GM18868 (cell line): ENCODE data around the gene HLCS.
"Not testable (repeated sequence)": the region's sequence is repeated elsewhere in the genome, so short reads cannot be mapped to it uniquely, and the experiment has no call there.

ENCODE experiments used
- ATAC-seq: cut with Tn5 transposase; IDR thresholded peaks from one replicate; pipeline ENCODE4 v1.9.1; 2021; ENCODE audit warnings: mild to moderate bottlenecking, moderate library complexity; ENCODE audit not compliant: unreplicated experiment

The HLCS gene

GRCh38 chr21:36966066-36966820 lies at the start of gene HLCS:
Gene HLCS, minus strand, starts transcription at chr21:36966669. Its CDS starts 31 bp downstream, at chr21:36966638.
- ATAC-seq = peak; percentile 85

GRCh38 chr21:37009740-37010341 lies 43.4 kb upstream of the HLCS start:
- ATAC-seq = peak; percentile 77

GRCh38 chr21:37008724-37009123 lies 42.3 kb upstream of the HLCS start:
- no peak for ATAC-seq

- no peak for ATAC-seq
Measured at GRCh38 chr21:37006486-37007291, 40.2 kb upstream of the HLCS start, which contains the start of gene RIPPLY3. Gene RIPPLY3, plus strand, starts transcription at chr21:37006702. Its CDS starts 71 bp downstream, at chr21:37006773.

DNA sequence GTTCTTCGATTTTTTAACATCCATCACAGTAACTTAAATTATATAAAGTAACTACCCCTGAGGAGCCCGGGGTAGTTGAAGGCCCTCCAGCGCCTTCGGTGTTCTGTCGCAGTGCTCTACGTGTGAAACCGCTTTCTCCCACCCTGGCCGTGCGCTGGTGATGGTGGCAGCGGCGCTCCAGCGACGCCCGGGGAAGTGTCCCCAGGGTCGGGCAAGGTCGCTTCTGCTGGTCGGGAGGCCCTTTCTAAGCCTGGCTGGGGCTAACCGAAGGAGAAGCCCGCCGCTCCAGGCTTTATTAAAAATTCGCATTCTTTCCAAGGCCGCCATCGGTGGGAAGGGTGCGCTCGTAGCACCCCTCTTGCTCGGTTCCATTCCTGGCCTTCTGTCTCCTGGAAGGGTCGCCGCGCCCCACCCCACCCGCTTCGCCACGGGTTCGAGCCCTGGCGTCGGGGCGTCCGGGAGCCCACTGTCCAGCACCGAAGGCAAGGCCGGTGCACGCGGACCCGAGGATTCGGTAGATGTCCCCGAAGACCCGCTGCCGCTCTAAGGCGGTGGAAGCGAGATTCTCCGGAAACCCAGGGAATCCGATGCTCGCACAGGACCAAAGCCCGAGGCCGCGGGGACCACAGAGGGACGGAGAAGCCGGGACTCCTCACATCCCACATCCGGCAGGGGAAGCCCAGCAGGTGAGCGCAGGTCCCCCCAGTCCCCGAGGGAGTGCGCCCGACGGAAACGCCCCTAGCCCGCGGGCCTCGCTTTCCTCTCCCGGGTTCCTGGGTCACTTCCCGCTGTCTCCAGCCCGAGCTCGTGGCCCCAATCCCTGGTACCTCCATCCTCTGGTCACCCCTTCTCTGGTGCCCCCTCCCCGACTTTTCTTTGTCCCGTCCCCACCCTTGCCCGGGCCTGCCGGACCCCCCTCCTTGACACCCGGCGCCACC lies 39.3 kb upstream of the HLCS start:
- no peak for ATAC-seq

DNA sequence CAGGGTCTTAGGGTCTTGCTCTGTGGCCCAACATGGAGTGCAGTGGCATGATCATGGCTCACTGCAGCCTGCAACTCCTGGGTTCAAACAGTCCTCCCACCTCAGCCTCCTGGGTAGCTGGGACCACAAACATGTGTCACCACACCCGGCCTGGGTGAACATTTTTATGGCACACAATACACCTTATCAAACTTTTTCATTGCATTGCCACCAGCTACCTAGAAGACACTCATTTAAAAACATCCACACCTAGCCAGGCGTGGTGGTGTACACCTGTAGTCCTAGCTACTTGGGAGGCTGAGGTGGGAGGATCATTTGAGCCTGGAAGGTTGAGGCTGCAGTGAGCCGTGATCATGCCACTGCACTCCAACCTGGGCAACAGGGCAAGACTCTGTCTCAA lies 37.4 kb upstream of the HLCS start:
- ATAC-seq = not testable (repeated sequence)

DNA sequence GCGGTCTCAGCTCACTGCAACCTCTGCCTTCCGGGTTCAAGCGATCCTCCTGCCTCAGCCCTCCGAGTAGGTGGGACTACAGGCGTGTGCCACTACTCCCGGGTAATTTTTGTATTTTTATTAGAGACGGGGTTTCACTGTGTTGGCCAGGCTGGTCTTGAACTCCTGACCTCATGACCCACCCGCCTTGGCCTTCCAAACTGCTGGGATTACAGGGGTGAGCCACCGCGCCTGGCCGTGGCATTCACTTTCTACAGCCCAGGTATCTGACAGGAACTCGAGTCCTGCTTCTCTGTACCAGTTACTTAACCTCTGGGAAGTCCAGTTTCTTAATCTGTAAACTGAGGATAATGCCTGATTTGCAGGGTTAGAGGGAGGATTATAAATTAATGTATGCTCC lies 36.4 kb upstream of the HLCS start:
- ATAC-seq = not testable (repeated sequence)

DNA sequence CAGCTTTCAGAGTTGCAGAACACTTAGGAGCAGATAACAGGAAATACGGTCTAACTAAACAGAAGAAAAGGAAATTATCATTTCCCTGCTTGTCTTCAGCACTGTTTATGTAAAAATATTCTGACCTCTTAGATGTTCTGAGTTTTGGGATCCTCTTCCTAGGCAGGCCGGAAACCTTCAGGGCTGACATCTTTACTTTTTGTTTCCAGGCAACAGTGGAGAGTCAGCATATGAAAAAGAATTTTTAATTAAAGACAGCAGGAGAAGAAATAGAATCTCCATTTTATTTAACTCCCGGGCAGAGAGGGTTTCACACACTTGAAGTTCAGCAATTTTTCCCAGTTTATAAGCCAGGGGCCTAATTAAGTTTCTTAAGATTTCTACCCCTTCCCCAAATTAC lies 35.0 kb upstream of the HLCS start:
- no peak for ATAC-seq

DNA sequence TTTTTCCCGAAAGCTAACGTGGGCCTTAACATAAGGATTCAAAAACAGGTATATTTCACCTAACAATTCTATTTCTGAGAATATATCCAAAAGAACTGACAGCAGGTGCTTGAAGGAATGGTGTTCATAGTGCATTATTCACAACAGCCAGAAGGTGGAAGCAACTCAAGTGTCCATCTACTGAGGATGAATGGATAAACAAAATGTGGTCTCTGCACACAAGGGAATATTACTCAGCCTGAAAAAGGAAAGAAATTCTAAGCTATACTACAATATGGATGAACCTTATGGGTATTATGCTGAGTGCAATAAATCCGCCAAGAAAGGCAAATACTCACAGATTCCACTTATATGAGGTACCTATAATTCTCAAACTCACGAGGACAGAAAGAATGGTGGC lies 33.9 kb upstream of the HLCS start:
- no peak for ATAC-seq

- no peak for ATAC-seq
Measured at GRCh38 chr21:36999131-36999898, 32.8 kb upstream of the HLCS start.

GRCh38 chr21:36995285-36995684 lies 28.8 kb upstream of the HLCS start:
- not testable (repeated sequence) for ATAC-seq

DNA sequence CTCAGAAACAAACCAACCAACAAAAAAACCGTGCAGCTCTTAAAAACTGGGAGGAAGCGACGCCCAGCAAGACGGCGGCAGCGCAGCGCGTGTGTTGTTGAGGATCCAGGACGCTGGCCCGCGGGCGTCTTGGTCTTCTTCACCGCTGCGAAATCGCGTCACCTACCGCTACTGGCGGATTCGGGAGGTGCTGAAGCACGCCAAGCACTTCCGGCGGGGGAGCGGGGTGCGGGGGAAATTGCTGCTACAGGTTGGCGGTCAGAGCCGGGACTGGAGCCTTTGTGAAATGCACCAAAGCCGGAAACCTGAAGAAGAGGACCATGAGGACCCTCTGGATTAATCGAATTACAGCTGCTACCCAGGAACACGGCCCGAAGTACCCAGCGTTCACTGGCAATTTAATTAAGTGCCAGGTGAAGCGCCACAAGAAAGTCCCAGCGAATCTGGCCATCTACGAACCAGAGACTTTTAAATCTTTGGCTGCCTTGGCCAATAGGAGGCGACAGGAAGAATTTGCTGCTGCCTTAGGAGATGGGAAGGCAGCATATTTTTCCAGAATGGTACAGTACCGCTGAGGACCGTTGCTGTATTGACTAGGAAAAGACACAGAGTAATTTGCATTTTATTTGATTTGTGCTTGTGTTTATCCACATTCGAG lies 28.2 kb upstream of the HLCS start:
- ATAC-seq = no peak

GRCh38 chr21:36992671-36993070 lies 26.2 kb upstream of the HLCS start:
- no peak for ATAC-seq

DNA sequence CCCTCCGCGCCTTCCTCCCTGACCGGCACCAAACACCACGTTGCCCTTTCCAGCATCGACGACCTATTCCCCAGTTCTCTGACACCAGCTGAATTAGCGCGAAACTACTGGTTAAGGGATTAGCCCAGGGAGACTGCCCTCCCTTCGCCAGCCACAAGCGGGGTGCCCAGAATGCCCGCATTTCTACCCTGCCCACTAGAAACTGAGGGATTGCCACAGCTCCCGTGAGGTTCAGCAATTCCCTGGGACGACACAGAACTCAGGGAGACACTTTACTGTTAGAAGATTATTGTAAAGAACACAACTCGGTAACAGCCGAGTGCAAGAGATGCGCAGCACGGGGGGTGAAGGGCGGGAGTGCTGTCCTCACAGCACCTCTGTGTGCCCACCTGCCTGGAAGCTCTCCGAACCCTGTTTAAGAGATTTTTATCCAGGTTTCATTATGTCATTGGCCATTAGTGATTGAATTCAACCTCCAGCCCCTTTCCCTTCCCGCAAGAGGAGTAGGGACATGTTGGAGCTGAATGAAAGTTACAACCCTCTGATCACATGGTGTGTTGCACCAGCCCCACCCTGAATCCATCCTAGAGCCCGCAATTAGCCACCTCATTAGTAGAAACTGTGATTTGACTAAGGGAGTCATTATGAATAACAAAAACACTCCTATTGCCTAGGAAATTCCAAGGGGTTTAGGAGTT lies 24.2 kb upstream of the HLCS start:
- ATAC-seq = no peak

DNA sequence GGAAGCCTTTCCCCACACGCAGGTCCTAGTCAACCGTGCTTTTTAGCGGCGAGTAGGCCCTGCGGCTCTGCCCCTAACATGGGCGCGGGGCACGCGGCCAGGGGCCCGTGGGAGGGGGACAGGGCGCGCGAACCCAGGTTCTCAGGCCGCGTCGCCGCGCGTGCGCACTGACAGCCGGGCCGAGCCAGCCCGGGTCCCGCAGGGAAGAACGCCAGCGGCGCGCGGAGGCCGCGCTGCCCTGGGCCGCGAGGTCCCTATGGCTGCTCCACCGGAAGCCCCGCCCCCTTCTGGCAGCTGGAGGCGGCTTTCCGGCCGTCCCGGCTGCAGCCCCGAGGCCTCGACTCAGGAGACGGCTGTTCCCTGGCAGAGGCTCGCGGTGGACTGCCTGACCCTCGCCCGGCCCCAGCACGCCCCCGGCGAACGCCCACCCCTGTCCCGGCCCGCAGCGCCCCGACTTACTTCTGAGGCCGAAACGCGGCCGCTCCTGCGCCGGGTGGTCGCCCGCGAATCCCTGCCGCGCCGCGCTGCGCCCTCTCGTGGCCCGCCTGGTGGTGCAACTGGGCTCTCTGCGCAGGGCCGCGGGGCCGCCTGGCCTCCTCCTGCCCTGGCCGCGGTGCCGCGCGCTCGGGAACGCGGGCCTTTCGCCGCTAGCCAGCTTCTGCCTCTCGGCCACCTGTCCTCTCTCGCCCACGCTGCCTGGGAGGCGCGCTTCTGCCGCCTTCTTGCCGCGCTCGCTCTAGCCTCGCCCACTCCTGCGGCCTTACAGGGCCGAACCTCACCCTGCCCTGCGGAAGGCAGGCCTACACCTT lies 23.4 kb upstream of the HLCS start:
- ATAC-seq = peak; percentile 92

- ATAC-seq = not testable (repeated sequence)
Measured at GRCh38 chr21:36989199-36989698, 22.8 kb upstream of the HLCS start.

DNA sequence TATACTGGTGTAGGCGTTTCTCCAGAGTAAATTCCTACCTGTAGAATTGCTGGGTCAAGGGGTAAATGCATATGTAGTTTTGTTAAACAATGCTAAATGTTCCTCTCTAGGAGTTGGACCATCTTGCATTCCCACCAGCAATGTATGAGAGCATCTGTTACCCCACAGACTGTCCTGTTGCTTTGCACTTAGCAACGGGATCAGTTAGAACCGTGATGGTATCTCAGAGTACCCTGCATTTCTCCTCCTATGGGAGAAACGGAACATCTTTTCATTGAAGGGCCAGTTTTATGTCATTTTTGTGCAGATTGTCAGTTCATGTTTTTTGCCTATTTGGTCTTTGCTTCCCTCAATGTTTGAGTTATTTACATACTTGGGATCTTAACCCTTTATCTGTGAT lies 22.1 kb upstream of the HLCS start:
- ATAC-seq = no peak

DNA sequence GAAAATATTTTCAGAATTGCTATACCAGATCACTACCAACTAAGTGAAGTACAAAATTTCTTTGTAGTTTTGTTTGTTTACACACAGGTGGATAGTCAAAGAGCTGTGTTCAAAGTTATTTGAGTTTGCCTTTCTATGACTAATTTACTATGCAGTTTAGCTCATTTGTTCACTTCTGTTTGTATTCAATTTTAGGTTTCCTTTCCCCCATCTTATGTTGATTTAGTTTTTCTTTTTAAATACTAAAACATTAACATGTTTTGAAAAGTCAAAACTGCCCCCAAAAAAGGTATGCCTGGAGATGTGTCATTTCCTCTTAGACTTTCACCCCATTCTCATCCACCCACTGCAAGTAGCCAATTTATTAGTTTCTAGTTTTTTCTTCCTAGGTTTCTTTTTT lies 21.4 kb upstream of the HLCS start:
- no peak for ATAC-seq
